ENCODE measurements around the gene MRPS15. TPM values are rescaled to one million over a fixed set of nuclear protein-coding genes. Genes with fewer than 3 reads are reported as not detected.

The MRPS15 gene
- total and polyA plus RNA-seq, 2 of the 13 experiments (the other 11 are each of a cell fraction or from before 2014, with no cell fraction given) = 59.0 to 113 TPM

DNA sequence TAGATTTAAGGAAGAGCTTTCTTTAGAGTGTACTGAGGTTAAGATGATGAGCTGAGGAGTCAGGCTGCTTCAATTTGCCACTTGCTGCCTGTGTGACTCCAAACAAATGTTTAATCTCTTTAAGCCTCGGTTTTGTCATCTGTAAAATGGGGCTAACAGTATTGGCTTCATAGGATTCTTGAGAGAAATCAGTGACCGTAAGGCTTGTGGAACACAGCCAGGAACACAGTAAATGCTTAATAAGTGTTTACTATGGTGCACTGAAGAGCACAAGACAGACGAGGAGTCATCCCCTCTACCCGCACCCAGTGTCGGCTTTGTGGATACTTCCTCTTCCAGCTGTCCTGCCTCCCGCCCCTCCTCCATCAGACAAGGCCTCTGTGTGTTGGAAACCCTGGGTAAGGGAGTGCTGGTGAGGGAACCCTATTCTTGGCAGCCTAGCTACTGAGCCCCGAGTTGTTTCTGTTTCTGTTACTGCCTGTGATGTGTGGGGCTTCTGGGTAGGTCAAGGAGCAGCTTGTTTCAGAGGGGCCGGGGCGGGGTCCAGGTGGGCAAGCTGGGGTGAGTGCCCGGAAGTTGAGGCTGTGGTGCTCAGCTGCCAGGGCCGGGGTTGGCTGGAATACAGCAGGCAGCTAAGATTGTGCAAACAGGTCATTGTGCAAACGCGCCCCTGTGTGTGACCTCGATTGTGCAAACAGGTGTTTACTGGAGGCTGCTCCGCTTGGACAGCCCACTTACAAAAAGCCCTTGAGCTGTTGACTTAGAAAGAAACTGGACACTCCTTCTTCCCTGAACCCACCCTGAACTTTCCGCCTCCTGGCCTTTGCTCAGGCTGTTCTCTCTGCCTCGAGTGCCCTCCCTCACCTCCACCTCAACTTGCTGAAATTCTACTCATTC lies 22.5 kb upstream of the MRPS15 start (continued):
- TF ChIP-seq, protein P1, sequence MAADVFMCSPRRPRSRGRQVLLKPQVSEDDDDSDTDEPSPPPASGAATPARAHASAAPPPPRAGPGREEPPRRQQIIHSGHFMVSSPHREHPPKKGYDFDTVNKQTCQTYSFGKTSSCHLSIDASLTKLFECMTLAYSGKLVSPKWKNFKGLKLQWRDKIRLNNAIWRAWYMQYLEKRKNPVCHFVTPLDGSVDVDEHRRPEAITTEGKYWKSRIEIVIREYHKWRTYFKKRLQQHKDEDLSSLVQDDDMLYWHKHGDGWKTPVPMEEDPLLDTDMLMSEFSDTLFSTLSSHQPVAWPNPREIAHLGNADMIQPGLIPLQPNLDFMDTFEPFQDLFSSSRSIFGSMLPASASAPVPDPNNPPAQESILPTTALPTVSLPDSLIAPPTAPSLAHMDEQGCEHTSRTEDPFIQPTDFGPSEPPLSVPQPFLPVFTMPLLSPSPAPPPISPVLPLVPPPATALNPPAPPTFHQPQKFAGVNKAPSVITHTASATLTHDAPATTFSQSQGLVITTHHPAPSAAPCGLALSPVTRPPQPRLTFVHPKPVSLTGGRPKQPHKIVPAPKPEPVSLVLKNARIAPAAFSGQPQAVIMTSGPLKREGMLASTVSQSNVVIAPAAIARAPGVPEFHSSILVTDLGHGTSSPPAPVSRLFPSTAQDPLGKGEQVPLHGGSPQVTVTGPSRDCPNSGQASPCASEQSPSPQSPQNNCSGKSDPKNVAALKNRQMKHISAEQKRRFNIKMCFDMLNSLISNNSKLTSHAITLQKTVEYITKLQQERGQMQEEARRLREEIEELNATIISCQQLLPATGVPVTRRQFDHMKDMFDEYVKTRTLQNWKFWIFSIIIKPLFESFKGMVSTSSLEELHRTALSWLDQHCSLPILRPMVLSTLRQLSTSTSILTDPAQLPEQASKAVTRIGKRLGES (CRISPR knock-in tag; IDR thresholded peaks at IDR 0.05; ENCODE audit: borderline replicate concordance) = peak; percentile 70; the same call in 1 of the 2 replicates
- TF ChIP-seq, protein P2, sequence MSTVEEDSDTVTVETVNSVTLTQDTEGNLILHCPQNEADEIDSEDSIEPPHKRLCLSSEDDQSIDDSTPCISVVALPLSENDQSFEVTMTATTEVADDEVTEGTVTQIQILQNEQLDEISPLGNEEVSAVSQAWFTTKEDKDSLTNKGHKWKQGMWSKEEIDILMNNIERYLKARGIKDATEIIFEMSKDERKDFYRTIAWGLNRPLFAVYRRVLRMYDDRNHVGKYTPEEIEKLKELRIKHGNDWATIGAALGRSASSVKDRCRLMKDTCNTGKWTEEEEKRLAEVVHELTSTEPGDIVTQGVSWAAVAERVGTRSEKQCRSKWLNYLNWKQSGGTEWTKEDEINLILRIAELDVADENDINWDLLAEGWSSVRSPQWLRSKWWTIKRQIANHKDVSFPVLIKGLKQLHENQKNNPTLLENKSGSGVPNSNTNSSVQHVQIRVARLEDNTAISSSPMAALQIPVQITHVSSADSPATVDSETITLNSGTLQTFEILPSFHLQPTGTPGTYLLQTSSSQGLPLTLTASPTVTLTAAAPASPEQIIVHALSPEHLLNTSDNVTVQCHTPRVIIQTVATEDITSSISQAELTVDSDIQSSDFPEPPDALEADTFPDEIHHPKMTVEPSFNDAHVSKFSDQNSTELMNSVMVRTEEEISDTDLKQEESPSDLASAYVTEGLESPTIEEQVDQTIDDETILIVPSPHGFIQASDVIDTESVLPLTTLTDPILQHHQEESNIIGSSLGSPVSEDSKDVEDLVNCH (CRISPR knock-in tag; IDR thresholded peaks at IDR 0.05) = no peak
- peak; percentile 86 for TF ChIP-seq FOXA1 (IDR thresholded peaks at IDR 0.05)
- peak; percentile 99 for TF ChIP-seq FOXA1 (CRISPR knock-in tag; IDR thresholded peaks at IDR 0.05)
- TF ChIP-seq, protein P3, sequence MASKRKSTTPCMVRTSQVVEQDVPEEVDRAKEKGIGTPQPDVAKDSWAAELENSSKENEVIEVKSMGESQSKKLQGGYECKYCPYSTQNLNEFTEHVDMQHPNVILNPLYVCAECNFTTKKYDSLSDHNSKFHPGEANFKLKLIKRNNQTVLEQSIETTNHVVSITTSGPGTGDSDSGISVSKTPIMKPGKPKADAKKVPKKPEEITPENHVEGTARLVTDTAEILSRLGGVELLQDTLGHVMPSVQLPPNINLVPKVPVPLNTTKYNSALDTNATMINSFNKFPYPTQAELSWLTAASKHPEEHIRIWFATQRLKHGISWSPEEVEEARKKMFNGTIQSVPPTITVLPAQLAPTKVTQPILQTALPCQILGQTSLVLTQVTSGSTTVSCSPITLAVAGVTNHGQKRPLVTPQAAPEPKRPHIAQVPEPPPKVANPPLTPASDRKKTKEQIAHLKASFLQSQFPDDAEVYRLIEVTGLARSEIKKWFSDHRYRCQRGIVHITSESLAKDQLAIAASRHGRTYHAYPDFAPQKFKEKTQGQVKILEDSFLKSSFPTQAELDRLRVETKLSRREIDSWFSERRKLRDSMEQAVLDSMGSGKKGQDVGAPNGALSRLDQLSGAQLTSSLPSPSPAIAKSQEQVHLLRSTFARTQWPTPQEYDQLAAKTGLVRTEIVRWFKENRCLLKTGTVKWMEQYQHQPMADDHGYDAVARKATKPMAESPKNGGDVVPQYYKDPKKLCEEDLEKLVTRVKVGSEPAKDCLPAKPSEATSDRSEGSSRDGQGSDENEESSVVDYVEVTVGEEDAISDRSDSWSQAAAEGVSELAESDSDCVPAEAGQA (IDR thresholded peaks at IDR 0.05; ENCODE audit: low read depth) = 0 out of 2 replicates have a peak, but pooled peaks have one; percentile 54
- TF ChIP-seq, protein P3 (CRISPR knock-in tag; IDR thresholded peaks at IDR 0.05; ENCODE audit: borderline replicate concordance) = no peak; the same call in 1 of the 2 replicates
- TF ChIP-seq ZFP36L1 (CRISPR knock-in tag; IDR thresholded peaks at IDR 0.05) = peak; percentile 80; the same call in 1 of the 2 replicates
- TF ChIP-seq NAIF1 (CRISPR knock-in tag; IDR thresholded peaks at IDR 0.05; ENCODE audit: borderline replicate concordance) = no peak
- TF ChIP-seq ZNF34 (CRISPR knock-in tag; IDR thresholded peaks at IDR 0.05; ENCODE audit: borderline replicate concordance) = peak; percentile 56; the same call in 1 of the 2 replicates
- TF ChIP-seq SMYD3 (CRISPR knock-in tag; IDR thresholded peaks at IDR 0.05) = peak; percentile 60; the same call in 1 of the 2 replicates
- TF ChIP-seq, protein P4, sequence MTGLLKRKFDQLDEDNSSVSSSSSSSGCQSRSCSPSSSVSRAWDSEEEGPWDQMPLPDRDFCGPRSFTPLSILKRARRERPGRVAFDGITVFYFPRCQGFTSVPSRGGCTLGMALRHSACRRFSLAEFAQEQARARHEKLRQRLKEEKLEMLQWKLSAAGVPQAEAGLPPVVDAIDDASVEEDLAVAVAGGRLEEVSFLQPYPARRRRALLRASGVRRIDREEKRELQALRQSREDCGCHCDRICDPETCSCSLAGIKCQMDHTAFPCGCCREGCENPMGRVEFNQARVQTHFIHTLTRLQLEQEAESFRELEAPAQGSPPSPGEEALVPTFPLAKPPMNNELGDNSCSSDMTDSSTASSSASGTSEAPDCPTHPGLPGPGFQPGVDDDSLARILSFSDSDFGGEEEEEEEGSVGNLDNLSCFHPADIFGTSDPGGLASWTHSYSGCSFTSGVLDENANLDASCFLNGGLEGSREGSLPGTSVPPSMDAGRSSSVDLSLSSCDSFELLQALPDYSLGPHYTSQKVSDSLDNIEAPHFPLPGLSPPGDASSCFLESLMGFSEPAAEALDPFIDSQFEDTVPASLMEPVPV (CRISPR knock-in tag; IDR thresholded peaks at IDR 0.05) = no peak; the same call in 1 of the 2 replicates
- TF ChIP-seq RAD51 (IDR thresholded peaks at IDR 0.05; ENCODE audit: borderline replicate concordance) = no peak
- peak; percentile 99 for TF ChIP-seq PHF21A (CRISPR knock-in tag; IDR thresholded peaks at IDR 0.05)
- TF ChIP-seq NR3C1 (CRISPR knock-in tag; IDR thresholded peaks at IDR 0.05) = no peak
- TF ChIP-seq ZSCAN12 (CRISPR knock-in tag; IDR thresholded peaks at IDR 0.05) = peak; percentile 71; the same call in 1 of the 2 replicates

Data from HepG2 (cell line).